Measurements from ENCODE around the gene IFT80. TPM values are rescaled to one million over a fixed set of nuclear protein-coding genes. Genes with fewer than 3 reads are reported as not detected.

The IFT80 gene
- total and polyA plus RNA-seq, 10 of the 15 experiments (the other 5 are each of a cell fraction or from before 2014, with no cell fraction given), result 6.5 to 21.5 (median 14.1) TPM

DNA sequence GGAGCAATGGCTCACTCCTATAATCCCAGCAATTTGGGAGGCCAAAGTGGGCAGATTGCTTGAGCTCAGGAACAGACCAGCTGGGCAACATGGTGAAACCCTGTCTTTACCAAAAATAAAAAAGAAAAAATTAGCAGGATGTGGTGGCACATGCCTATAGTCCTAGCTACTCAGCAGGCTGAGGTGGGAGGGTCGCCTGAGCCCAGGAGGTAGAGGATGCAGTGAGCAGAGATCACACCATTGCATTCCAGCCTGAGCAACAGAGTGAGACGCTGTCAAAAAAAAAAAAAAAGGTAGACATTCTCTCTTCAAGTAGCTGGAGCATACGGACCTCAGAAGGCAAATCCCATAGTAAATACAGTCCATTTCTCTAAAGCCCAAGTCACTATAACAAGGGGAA lies 180.9 kb downstream of the IFT80 start:
- Histone ChIP-seq H3K9me3 (replicated peaks; ENCODE audit: control insufficient read depth, insufficient read depth, low read length) (no peaks in the 10 kb centered on the region), H3K27ac (ENCODE audit: control insufficient read depth, insufficient read depth) (no peak overlapping the region), H3K36me3 (ENCODE audit: control insufficient read depth in 2 of 2, insufficient read depth in 2 of 2, low read length in 1 of 2) (no peaks in the 10 kb centered on the region), H3K9ac (ENCODE audit: control insufficient read depth, insufficient read depth, low read length) (no peak overlapping the region), H2AFZ (ENCODE audit: control insufficient read depth, low read depth, low read length) (no peak overlapping the region), H3K79me2 (ENCODE audit: control insufficient read depth, insufficient read depth, low read length) (no peaks in the 10 kb centered on the region), H4K20me1 (ENCODE audit: control insufficient read depth, insufficient read depth) (no peaks in the 10 kb centered on the region), H3K4me3 (no peak overlapping the region), H3K4me1 (ENCODE audit: control insufficient read depth, insufficient read depth, low read length) (no peaks in the 10 kb centered on the region), H3K27me3 (replicated peaks in 1 of 2; ENCODE audit: control insufficient read depth in 2 of 2, insufficient read depth in 2 of 2, low read length in 1 of 2) (peaks cover 3 to 14% of the 10 kb centered on the region in 2 experiments; a peak in 3 of 4 replicates), H3K4me2 (ENCODE audit: control insufficient read depth, insufficient read depth) (no peak overlapping the region)
- 14% methylated on average over 3 of the region's 3 CpGs for WGBS (ENCODE audit: insufficient coverage, insufficient replicate concordance, low lambda C conversion rate, missing lambda C conversion rate)
- CTCF ChIA-PET, result no interaction called here
- ATAC-seq (no peak), DNase-seq (ENCODE audit: low read depth, low spot score) (no peak), FAIRE-seq (no peak)
- POLR2A ChIA-PET, result no interaction called here
- intact Hi-C loops (cut with micrococcal nuclease; ENCODE audit: unreplicated experiment) (no loop called here), in situ Hi-C loops (cut with MboI) (no loop called here)
- SMC1A ChIA-PET (ENCODE audit: uncharacterized antibody, unreplicated experiment), result interaction anchor here (1.3 kb wide), 1 partner anchor 11 kb away, joined by 4 read pairs; no protein-coding TSS in a partner anchor
- RAD21 ChIA-PET (ENCODE audit: unreplicated experiment), result no interaction called here
- no TSS peak for BruUV-seq (replicated peaks)
- TF ChIP-seq JUNB (IDR thresholded peaks at IDR 0.05) (no peak), ASH2L (IDR thresholded peaks at IDR 0.05; ENCODE audit: borderline replicate concordance, low read depth) (no peak), ZNF622 (IDR thresholded peaks at IDR 0.05) (no peak), JUND (IDR thresholded peaks at IDR 0.05; ENCODE audit: low read depth, low read length) (no peak), SUZ12 (IDR thresholded peaks at IDR 0.05; ENCODE audit: unreplicated experiment) (no peak), HDGF (IDR thresholded peaks at IDR 0.05) (no peak), MYB (IDR thresholded peaks at IDR 0.05; ENCODE audit: borderline replicate concordance, low read depth, low read length) (no peak), NR2F1 (conservative IDR thresholded peaks at IDR 0.05) (no peak), POU2F2 (IDR thresholded peaks at IDR 0.05; ENCODE audit: borderline replicate concordance, low read depth, low read length) (no peak), PAX5 (IDR thresholded peaks at IDR 0.05; ENCODE audit: borderline replicate concordance, low read depth, low read length) (no peak)
- TF ChIP-seq, protein P1, sequence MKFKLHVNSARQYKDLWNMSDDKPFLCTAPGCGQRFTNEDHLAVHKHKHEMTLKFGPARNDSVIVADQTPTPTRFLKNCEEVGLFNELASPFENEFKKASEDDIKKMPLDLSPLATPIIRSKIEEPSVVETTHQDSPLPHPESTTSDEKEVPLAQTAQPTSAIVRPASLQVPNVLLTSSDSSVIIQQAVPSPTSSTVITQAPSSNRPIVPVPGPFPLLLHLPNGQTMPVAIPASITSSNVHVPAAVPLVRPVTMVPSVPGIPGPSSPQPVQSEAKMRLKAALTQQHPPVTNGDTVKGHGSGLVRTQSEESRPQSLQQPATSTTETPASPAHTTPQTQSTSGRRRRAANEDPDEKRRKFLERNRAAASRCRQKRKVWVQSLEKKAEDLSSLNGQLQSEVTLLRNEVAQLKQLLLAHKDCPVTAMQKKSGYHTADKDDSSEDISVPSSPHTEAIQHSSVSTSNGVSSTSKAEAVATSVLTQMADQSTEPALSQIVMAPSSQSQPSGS (IDR thresholded peaks at IDR 0.05; ENCODE audit: low read length), result no peak
- TF ChIP-seq, protein P2, sequence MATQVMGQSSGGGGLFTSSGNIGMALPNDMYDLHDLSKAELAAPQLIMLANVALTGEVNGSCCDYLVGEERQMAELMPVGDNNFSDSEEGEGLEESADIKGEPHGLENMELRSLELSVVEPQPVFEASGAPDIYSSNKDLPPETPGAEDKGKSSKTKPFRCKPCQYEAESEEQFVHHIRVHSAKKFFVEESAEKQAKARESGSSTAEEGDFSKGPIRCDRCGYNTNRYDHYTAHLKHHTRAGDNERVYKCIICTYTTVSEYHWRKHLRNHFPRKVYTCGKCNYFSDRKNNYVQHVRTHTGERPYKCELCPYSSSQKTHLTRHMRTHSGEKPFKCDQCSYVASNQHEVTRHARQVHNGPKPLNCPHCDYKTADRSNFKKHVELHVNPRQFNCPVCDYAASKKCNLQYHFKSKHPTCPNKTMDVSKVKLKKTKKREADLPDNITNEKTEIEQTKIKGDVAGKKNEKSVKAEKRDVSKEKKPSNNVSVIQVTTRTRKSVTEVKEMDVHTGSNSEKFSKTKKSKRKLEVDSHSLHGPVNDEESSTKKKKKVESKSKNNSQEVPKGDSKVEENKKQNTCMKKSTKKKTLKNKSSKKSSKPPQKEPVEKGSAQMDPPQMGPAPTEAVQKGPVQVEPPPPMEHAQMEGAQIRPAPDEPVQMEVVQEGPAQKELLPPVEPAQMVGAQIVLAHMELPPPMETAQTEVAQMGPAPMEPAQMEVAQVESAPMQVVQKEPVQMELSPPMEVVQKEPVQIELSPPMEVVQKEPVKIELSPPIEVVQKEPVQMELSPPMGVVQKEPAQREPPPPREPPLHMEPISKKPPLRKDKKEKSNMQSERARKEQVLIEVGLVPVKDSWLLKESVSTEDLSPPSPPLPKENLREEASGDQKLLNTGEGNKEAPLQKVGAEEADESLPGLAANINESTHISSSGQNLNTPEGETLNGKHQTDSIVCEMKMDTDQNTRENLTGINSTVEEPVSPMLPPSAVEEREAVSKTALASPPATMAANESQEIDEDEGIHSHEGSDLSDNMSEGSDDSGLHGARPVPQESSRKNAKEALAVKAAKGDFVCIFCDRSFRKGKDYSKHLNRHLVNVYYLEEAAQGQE (IDR thresholded peaks at IDR 0.05; ENCODE audit: low read depth, low read length), result no peak
- TF ChIP-seq, protein P3, sequence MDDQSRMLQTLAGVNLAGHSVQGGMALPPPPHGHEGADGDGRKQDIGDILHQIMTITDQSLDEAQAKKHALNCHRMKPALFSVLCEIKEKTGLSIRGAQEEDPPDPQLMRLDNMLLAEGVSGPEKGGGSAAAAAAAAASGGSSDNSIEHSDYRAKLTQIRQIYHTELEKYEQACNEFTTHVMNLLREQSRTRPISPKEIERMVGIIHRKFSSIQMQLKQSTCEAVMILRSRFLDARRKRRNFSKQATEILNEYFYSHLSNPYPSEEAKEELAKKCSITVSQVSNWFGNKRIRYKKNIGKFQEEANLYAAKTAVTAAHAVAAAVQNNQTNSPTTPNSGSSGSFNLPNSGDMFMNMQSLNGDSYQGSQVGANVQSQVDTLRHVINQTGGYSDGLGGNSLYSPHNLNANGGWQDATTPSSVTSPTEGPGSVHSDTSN (IDR thresholded peaks at IDR 0.05; ENCODE audit: insufficient replicate concordance, low read depth, low read length), result no peak
- TF ChIP-seq, protein P4, sequence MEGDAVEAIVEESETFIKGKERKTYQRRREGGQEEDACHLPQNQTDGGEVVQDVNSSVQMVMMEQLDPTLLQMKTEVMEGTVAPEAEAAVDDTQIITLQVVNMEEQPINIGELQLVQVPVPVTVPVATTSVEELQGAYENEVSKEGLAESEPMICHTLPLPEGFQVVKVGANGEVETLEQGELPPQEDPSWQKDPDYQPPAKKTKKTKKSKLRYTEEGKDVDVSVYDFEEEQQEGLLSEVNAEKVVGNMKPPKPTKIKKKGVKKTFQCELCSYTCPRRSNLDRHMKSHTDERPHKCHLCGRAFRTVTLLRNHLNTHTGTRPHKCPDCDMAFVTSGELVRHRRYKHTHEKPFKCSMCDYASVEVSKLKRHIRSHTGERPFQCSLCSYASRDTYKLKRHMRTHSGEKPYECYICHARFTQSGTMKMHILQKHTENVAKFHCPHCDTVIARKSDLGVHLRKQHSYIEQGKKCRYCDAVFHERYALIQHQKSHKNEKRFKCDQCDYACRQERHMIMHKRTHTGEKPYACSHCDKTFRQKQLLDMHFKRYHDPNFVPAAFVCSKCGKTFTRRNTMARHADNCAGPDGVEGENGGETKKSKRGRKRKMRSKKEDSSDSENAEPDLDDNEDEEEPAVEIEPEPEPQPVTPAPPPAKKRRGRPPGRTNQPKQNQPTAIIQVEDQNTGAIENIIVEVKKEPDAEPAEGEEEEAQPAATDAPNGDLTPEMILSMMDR (IDR thresholded peaks at IDR 0.05 in 2 of 3, conservative IDR thresholded peaks at IDR 0.05 in 1 of 3; ENCODE audit: control insufficient read depth in 2 of 3, extremely low read depth in 1 of 3, insufficient read depth in 1 of 3, low read depth in 3 of 3, low read length in 3 of 3), result no peak
- TF ChIP-seq, protein P5, sequence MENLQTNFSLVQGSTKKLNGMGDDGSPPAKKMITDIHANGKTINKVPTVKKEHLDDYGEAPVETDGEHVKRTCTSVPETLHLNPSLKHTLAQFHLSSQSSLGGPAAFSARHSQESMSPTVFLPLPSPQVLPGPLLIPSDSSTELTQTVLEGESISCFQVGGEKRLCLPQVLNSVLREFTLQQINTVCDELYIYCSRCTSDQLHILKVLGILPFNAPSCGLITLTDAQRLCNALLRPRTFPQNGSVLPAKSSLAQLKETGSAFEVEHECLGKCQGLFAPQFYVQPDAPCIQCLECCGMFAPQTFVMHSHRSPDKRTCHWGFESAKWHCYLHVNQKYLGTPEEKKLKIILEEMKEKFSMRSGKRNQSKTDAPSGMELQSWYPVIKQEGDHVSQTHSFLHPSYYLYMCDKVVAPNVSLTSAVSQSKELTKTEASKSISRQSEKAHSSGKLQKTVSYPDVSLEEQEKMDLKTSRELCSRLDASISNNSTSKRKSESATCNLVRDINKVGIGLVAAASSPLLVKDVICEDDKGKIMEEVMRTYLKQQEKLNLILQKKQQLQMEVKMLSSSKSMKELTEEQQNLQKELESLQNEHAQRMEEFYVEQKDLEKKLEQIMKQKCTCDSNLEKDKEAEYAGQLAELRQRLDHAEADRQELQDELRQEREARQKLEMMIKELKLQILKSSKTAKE (IDR thresholded peaks at IDR 0.05; ENCODE audit: low read depth, poor library complexity, severe bottlenecking), result no peak

Data from GM12878 (cell line).